Spleen (tissue), 7 donors: ENCODE results near the gene PLAAT4.

Source experiments
- CTCF ChIP-seq, 11 experiments: fragments of 200-600 bp in 7 of 11; fragments of 450-650 bp in 4 of 11; sonication (generic) in 4 of 11; IDR thresholded peaks in 8 of 11; conservative IDR thresholded peaks in 3 of 11; 1 replicate in 7 of 11; 2 replicates in 4 of 11; pipeline versions ENCODE4 v1.4.0 to v1.8.0; 2016 to 2021; ENCODE audit warnings: antibody characterized with exemption in 11 of 11, inconsistent platforms in 4 of 11, mild to moderate bottlenecking in 1 of 11
- POLR2A ChIP-seq, 3 donors: fragments of 450-650 bp; IDR thresholded peaks; one replicate each; pipeline ENCODE4 v1.5.1; 2017; ENCODE audit warnings: antibody characterized with exemption in 3 of 3, mild to moderate bottlenecking in 1 of 3
- donor health status: DM: no; HTN: no; CAD: no; lungs with moderate emphysema.
- donor health status: DM: no; HTN: no; CAD: no.
- donor health status: DM: no; HTN: no; CAD: no.

- no peak for TF ChIP-seq CTCF (IDR thresholded peaks at IDR 0.05 in 8 of 11, conservative IDR thresholded peaks at IDR 0.05 in 3 of 11)
- TF ChIP-seq POLR2A (IDR thresholded peaks at IDR 0.05) = no peak
Measured at GRCh38 chr11:63508745-63509144, 27.9 kb upstream of the PLAAT4 start.
